RWPE1 (cell line): Measurements from ENCODE around the gene FGFR3.
"Not testable (repeated sequence)": the region's sequence is repeated elsewhere in the genome, so short reads cannot be mapped to it uniquely, and the experiment has no call there.

Experiments
- CTCF ChIA-PET: fragments of 350-600 bp; sonication (Branson Sonifier 250); formaldehyde crosslinking; extraction: SDS; loops from one replicate; lab custom pipeline; 2021; lab: Yijun Ruan, JAX
- POLR2A ChIA-PET: fragments of 400-600 bp; formaldehyde crosslinking; extraction: SDS; loops from one replicate; lab custom pipeline; 2020; ENCODE audit warnings: antibody characterized with exemption; ENCODE audit not compliant: low non-redundant PET; lab: Yijun Ruan, JAX
- DNase-seq: peaks from one replicate; pipeline ENCODE4 v3.0.0; 2012; ENCODE audit warnings: low spot score
- H3K27ac ChIP-seq: fragments of 450-650 bp; 2 replicates; pipeline ENCODE4 v1.5.1; 2017
- CTCF ChIP-seq: fragments of 450-650 bp; conservative IDR thresholded peaks from 2 replicates; pipeline ENCODE4 v1.5.1; 2017; ENCODE audit warnings: low read depth, mild to moderate bottlenecking

Gene FGFR3

GRCh38 chr4:1843852-1844251, 50.8 kb downstream of the FGFR3 start:
- ChIA-PET CTCF (no interaction called here), POLR2A (no interaction called here)
- peak overlapping the region; percentile 32 for H3K27ac ChIP-seq
- no peak for DNase-seq
- TF ChIP-seq CTCF: no peak

GRCh38 chr4:1844618-1845017, 51.5 kb downstream of the FGFR3 start:
- CTCF ChIA-PET, POLR2A ChIA-PET, DNase-seq: not testable (repeated sequence)
- H3K27ac ChIP-seq: peak overlapping the region; percentile 32

- no peak for DNase-seq
- ChIA-PET POLR2A (no interaction called here), CTCF (no interaction called here)
- H3K27ac ChIP-seq: no peak overlapping the region
- TF ChIP-seq CTCF: no peak
Measured at GRCh38 chr4:1846580-1846979, 53.5 kb downstream of the FGFR3 start.

- TF ChIP-seq CTCF: no peak
- no peak for DNase-seq
- POLR2A ChIA-PET: no interaction called here
- CTCF ChIA-PET: no interaction called here
- H3K27ac ChIP-seq: peak overlapping the region; percentile 70; the same call in 1 of the 2 replicates
Measured at GRCh38 chr4:1850276-1850675, 57.2 kb downstream of the FGFR3 start.

GRCh38 chr4:1851160-1851559, 58.1 kb downstream of the FGFR3 start:
- peak overlapping the region; percentile 70 for H3K27ac ChIP-seq
- ChIA-PET POLR2A (no interaction called here), CTCF (no interaction called here)
- DNase-seq: no peak
- no peak for TF ChIP-seq CTCF

- DNase-seq: no peak
- H3K27ac ChIP-seq: peak overlapping the region; percentile 70
- ChIA-PET POLR2A (no interaction called here), CTCF (no interaction called here)
- TF ChIP-seq CTCF: no peak
Measured at GRCh38 chr4:1851575-1852410, 58.7 kb downstream of the FGFR3 start.

GRCh38 chr4:1852904-1853623, 60.0 kb downstream of the FGFR3 start:
- CTCF ChIA-PET: interaction anchor here (0.6 kb wide), 1 partner anchor 17 kb away, joined by 3 read pairs; no protein-coding TSS in a partner anchor
- no peak for TF ChIP-seq CTCF
- peak overlapping the region; percentile 70 for H3K27ac ChIP-seq
- no peak for DNase-seq
- POLR2A ChIA-PET: no interaction called here
